Uterus (tissue), 4 donors: ENCODE results near the gene CLPSL2. TPM values are rescaled to one million over a fixed set of nuclear protein-coding genes. Genes with fewer than 3 reads are reported as not detected.

ENCODE experiments used
- DNase-seq, 2 donors: peaks; one replicate each; pipeline ENCODE4 v3.0.0-alpha.2; 2019 to 2020
- H3K27ac ChIP-seq, 2 donors: fragments of 200-600 bp; sonication (generic); 1 replicate in 1 of 2; 2 replicates in 1 of 2; pipeline ENCODE4 v1.5.1; 2016 to 2018
- H3K27me3 ChIP-seq, 2 donors: fragments of 200-600 bp; sonication (generic); one replicate each; pipeline ENCODE4 v1.5.1; 2018 to 2019; ENCODE audit warnings: control low read depth in 1 of 2
- H3K36me3 ChIP-seq, 2 donors: fragments of 200-600 bp; sonication (generic); one replicate each; pipeline ENCODE4 v1.5.1; 2019; ENCODE audit warnings: control low read depth in 1 of 2
- H3K4me1 ChIP-seq, 2 donors: fragments of 200-600 bp; sonication (generic); one replicate each; pipeline ENCODE4 v1.5.1; 2018 to 2019; ENCODE audit warnings: control low read depth in 1 of 2
- H3K4me3 ChIP-seq, 2 donors: fragments of 200-600 bp; sonication (generic); 1 replicate in 1 of 2; 2 replicates in 1 of 2; pipeline ENCODE4 v1.5.1; 2018 to 2019; ENCODE audit warnings: mild to moderate bottlenecking in 1 of 2
- H3K9me3 ChIP-seq, 2 donors: fragments of 200-600 bp; sonication (generic); one replicate each; pipeline ENCODE4 v1.5.1; 2019; ENCODE audit warnings: control low read depth in 1 of 2
- CTCF ChIP-seq, 4 experiments: fragments of 200-600 bp in 2 of 4; fragments of 450-650 bp in 2 of 4; sonication (generic) in 2 of 4; IDR thresholded peaks; one replicate each; pipeline ENCODE4 v1.5.1; 2016 to 2019; ENCODE audit warnings: antibody characterized with exemption in 4 of 4, mild to moderate bottlenecking in 2 of 4, moderate library complexity in 1 of 4
- POLR2A ChIP-seq, 2 donors: fragments of 450-650 bp; IDR thresholded peaks; one replicate each; pipeline ENCODE4 v1.6.1; 2016; ENCODE audit warnings: antibody characterized with exemption in 2 of 2, mild to moderate bottlenecking in 1 of 2, moderate library complexity in 1 of 2
- intact Hi-C: fragments of 100-400 bp; cut with DNase I; formaldehyde crosslinking; loops from one replicate; pipeline ENCODE4 v1.15.1; 2023; ENCODE audit warnings: low total_unique reads
- total RNA-seq, 4 donors: library from RNA; depleted of rRNA in 3 of 4; stranded (reverse); fragments of >200 nt in 3 of 4; gene quantifications; one replicate each; pipeline versions ENCODE4 v1.1.0 to v1.2.4, GENCODE V29; 2014 to 2023
- donor health status: DM: yes; HTN: yes; CAD: no.

The CLPSL2 gene
- total RNA-seq, 4 donors from 2014 or later = not detected

- Histone ChIP-seq H3K36me3 (no peaks in the 10 kb centered on the region), H3K27ac (no peak overlapping the region), H3K4me1 (no peaks in the 10 kb centered on the region), H3K9me3 (no peaks in the 10 kb centered on the region), H3K27me3 (peaks cover 3 to 4% of the 10 kb centered on the region in 2 donors), H3K4me3 (no peak overlapping the region)
- no peak for DNase-seq
- intact Hi-C loops = no loop called here
- no peak for TF ChIP-seq CTCF (IDR thresholded peaks at IDR 0.05)
- TF ChIP-seq POLR2A (IDR thresholded peaks at IDR 0.05) = no peak
Measured at GRCh38 chr6:35787266-35788218, 11.1 kb downstream of the CLPSL2 start.

DNA sequence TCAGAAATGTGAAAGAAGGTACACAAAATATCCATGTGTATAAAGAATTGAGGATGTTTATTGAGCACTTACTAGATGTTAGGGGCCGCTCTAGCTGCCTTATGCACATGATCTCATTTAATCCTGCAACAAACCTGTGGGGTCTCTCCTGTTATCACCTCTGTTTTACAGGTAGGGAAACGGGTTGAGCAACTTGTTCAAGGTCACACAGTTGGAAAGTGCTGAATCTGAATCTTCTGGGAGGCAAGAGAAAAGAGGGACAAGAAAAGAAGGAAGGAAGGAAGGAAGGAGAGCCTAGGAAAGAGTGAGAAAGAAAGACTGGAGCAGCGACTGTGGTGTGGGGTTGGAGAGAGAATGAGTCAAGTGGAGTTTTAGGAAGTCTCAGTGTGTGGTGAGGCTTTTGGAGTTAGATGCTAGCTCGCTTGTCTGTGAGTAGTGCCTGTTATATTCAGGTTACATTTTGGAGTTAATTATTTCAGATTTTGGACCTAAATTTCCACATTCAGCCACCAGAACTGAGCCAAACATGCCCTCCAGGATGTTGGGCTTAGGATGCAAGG lies 12.1 kb downstream of the CLPSL2 start:
- H3K27me3 ChIP-seq = peaks cover 3 to 4% of the 10 kb centered on the region in 2 donors
- no peaks in the 10 kb centered on the region for H3K36me3 ChIP-seq
- intact Hi-C loops = no loop called here
- DNase-seq = no peak
- H3K27ac ChIP-seq = no peak overlapping the region
- TF ChIP-seq POLR2A (IDR thresholded peaks at IDR 0.05) (no peak), CTCF (IDR thresholded peaks at IDR 0.05) (no peak)
- H3K4me3 ChIP-seq = no peak overlapping the region
- no peaks in the 10 kb centered on the region for H3K9me3 ChIP-seq
- H3K4me1 ChIP-seq = no peaks in the 10 kb centered on the region

DNA sequence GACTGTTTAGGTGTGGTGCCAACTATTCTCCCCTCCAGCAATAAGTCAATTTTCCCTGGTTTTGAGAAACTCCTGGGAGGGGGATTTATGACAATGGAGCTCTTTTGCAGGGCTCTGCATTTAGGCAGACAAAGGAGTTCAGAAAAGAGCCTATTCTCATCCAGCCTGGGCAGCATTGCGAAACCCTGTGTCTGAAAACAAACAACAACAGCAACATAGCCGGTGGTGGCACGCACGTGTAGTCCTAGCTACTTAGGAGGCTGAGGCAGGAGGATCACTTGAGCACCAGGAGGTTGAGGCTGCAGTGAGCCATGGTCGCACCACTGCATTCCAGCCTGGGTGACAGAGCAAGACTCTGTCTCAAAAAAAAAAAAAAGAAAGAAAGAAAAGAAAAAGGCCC lies 14.3 kb downstream of the CLPSL2 start:
- Histone ChIP-seq H3K4me1 (no peaks in the 10 kb centered on the region), H3K4me3 (no peak overlapping the region), H3K36me3 (no peaks in the 10 kb centered on the region), H3K27ac (no peak overlapping the region), H3K9me3 (no peaks in the 10 kb centered on the region), H3K27me3 (peaks cover 3 to 4% of the 10 kb centered on the region in 2 donors)
- intact Hi-C loops = no loop called here
- TF ChIP-seq POLR2A (IDR thresholded peaks at IDR 0.05) (no peak), CTCF (IDR thresholded peaks at IDR 0.05) (no peak)
- DNase-seq = no peak

DNA sequence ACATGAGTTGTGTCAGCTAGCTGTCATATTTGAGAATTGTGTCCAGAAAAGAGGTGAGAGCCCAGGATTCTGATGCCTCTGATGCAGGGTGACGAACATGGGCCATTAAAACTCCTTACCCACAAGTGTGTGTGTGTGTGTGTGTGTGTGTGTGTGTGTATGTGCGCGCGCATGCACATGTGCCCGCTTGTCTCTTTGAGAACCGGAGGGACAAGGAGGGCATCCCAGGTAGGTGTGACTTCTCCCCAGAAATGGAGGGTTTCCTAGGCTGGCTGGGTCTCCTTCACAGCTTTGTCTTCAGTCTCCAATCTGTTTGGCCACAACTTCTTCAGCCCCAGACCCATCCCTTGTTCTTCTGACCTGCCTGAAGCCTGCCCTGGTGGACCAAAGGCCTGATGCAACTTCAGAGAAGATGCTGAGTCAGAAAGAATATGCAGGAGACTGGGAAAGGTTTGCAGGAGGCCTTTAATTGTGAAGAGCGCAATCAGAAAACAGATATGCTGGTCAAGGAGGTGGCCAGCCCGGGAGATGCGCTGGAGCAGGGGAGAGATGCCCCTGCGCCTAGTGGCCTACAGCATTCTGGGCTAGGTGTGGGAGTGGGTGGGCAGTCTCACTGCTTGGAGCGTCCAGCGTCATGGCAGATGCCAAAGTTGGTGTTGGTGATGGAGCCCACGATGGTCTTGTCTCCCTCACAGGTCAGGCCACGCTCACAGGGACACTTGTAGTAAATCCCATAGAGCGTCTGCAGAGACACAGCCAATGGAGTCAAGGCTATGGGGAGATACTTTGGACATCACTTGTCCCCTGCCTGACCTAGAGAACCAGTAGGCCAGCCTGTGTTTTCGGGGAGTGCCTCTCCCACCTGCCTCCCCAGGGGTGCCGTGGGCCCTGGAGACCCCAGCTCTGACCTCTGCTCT lies 18.4 kb downstream of the CLPSL2 start:
- DNase-seq = no peak
- H3K4me3 ChIP-seq = no peak overlapping the region
- no peaks in the 10 kb centered on the region for H3K9me3 ChIP-seq
- H3K27ac ChIP-seq = no peak overlapping the region
- H3K4me1 ChIP-seq = no peaks in the 10 kb centered on the region
- intact Hi-C loops = no loop called here
- no peaks in the 10 kb centered on the region for H3K27me3 ChIP-seq
- TF ChIP-seq POLR2A (IDR thresholded peaks at IDR 0.05) (no peak), CTCF (IDR thresholded peaks at IDR 0.05) (no peak)
- no peaks in the 10 kb centered on the region for H3K36me3 ChIP-seq
